ENCODE results near the gene AGPAT2.
A peak's percentile ranks its signal among the peaks of the same experiment; 100 is the strongest.

DNA sequence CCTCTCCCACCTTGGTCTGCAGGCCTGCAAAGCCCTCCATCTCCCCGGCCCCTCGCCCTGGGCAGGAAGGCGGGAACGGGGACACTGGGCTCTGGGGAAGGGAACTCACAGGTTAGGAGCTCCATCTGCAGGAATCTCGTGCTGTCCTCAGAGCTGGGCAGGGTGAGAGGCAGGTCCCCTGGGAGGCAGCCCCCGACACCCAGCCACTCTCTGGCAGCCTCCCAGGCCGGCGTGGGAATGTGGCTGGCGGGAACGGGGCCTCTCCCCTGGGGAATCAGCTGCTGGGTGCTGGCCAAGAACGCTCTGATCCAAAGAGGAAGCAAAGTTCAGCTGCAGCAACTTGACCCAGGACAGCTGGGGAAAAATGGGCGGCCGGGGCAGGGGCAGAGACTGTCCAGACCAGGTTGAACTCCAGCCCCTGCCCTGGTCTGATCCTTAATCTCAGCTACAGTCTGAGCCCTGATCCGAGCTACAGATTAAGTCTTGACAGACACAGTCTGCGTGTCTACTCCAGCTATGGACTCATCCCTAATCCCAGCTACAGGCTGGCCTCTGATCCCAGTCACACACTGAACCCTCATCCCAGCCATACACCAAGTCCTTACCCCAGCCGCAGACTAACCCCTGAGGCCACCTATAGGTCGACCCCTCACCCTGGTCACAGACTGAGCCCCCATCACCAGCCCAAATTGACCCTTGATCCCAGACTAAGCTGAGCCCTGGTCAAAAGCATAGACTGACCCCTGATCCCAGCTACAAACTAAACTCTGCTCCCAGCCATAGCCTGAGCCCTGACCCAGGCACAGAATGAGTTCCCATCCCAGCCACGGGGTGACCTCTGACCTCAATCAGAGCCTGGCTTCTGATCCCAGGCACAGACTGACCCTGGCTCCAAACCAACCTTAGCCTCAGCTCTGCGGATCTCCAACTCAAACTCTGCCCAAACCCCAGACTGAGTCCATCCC, 61.9 kb downstream of the AGPAT2 start:
- TF ChIP-seq EZH2phosphoT487 (IDR thresholded peaks at IDR 0.05; ENCODE audit: low read depth, severe bottlenecking, unreplicated experiment) (no peak), EZH2 (IDR thresholded peaks at IDR 0.05; ENCODE audit: borderline replicate concordance) (no peak)
- TF ChIP-seq, protein P1, sequence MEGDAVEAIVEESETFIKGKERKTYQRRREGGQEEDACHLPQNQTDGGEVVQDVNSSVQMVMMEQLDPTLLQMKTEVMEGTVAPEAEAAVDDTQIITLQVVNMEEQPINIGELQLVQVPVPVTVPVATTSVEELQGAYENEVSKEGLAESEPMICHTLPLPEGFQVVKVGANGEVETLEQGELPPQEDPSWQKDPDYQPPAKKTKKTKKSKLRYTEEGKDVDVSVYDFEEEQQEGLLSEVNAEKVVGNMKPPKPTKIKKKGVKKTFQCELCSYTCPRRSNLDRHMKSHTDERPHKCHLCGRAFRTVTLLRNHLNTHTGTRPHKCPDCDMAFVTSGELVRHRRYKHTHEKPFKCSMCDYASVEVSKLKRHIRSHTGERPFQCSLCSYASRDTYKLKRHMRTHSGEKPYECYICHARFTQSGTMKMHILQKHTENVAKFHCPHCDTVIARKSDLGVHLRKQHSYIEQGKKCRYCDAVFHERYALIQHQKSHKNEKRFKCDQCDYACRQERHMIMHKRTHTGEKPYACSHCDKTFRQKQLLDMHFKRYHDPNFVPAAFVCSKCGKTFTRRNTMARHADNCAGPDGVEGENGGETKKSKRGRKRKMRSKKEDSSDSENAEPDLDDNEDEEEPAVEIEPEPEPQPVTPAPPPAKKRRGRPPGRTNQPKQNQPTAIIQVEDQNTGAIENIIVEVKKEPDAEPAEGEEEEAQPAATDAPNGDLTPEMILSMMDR (IDR thresholded peaks at IDR 0.05; ENCODE audit: poor library complexity): peak; percentile 63
